Ammon's horn (tissue), 1 donor: Measurements from ENCODE around the gene SDK1.
"Not testable (repeated sequence)": the region's sequence is repeated elsewhere in the genome, so short reads cannot be mapped to it uniquely, and the experiment has no call there.

Experiments used
- DNase-seq: peaks from one replicate; pipeline ENCODE4 v3.0.0-alpha.2; 2016; ENCODE audit warnings: low spot score

The SDK1 gene

DNA sequence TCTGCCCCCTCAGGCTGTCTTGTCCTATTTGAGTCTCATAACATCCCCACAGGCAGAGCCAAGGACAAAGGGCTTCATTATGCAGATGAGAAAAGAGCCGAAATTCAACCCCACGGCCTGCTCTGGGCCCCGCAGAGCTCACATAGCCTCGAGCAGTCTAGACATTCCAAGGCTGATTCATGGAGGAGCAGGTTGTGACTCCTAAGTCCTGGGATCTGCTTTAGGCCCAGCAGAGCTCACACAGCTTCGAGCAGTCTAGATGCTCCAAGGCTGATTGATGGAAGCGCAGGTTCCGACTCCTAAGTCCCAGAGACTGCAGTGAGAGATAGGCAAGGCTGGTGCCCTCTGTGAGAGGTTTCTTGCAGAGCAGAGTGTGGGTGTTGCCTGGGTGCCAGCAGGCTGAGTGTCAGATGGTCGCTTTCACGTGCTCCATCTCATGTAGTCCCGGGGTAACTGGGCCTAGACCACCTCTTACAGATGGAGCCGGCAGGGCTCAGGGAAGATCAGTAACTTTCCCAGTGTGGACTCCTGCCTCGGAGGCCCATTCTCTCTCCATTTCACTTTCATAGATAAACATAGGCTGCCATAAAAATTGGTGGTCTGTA is 944.9 kb downstream of the SDK1 start:
- no peak for DNase-seq

DNA sequence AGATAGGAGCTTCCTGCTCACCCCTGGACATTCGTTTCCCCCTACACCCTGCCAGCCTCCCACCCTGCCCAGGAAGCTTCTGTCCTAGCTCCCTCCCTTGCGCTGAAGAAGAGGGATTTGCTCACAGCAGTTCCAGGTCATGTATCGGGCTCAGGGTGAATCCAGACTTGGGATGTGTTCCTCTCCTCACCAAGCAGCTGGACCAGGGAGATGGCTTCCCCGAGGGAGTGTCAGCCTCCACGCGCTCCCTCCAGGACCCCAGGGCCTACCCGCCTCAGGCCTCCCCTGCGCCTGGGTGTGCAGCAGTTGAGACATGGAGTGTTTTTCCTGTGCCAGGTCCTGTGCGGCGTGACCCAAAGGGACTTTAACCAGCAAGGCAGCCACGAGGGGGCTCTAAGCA is 945.5 kb downstream of the SDK1 start:
- no peak for DNase-seq

DNA sequence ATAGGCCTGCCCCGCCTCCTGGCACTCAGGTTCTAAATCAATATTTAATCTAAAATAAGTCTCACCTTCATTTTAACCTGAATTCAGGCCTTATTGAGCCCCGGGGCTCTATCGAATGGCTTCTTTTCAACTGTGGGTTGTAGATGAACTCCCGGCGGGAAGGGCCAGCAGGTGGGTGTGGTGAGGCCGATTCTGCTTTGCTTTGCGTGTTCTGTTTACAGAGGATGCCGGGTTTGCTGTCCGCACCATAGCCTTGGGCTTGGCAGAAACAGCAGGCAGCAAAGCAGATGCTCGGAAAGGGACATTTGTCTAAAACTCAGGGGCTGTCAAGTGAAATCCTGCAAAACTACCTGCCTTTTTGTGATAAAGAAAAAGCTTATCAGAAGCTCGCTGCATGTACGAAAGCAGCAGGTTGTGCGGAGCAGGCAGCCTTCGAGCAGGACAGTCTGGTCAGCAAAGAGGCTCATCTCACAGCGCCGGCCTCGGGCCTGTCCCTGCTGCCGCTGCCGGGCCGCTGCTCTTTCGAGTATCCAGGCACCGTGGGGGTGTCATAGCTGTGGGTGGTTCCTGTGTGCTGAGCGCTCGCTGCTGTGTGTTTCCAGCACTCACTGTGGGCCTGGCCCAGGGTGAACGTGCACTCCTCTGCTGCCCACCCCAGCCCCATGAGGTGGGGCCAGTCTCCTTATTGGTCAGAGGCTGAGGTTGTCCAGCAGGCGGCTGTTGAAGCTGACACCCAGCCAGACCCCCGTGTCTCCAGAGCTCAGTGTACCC is 946.2 kb downstream of the SDK1 start:
- peak; percentile 28 for DNase-seq

DNA sequence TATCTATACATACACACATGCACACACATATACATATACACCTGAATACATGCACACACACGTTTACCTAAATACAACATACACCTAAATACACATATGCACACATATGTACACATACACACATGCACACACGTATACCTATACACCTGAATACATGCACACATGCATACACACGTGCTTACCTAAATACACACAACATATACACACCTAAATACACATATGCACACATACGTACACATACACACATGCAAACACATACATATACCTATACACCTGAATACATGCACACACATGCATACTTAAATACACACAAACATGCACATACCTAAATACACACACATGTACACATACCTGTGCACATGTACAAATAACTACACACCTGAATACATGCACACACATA is 947.2 kb downstream of the SDK1 start:
- no peak for DNase-seq

DNA sequence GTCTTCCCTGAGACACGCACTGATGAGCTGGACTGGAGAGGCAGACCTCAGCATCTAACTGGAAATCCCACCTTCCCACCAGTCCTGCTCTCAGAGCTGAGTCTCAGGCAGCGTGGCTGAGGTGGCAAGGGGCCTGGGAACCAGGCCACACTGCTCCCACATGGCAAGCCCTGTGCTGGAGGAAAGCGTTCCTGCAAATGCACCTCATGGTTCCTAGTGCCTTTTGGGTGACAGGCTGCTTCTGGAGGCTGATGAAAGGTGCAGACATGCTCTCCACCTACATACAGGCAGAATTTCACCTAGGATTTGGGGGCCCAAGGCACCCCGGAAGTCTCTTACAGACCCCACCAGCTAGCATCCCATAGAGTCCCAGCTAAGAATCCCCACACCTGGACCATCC is 948.2 kb downstream of the SDK1 start:
- no peak for DNase-seq

DNA sequence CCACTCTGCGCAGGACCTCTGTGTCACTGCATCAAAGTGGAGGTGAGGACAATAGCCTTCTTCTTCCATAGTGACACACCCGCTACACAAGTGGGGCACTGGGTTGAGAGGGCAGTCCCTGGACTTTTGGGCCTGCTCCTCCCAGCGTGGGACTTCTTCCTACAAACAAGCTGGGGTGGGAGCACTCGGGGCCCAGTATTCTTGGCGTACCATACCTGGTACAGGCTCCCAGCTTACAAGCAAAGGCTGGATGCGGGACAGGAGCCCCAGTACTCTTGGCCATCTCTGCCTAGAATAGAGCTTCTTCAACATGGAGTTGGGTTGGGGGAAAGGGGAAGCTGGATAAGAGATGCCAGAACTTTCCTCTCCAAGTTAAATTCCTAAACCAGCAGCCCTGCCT is 954.3 kb downstream of the SDK1 start:
- no peak for DNase-seq

DNA sequence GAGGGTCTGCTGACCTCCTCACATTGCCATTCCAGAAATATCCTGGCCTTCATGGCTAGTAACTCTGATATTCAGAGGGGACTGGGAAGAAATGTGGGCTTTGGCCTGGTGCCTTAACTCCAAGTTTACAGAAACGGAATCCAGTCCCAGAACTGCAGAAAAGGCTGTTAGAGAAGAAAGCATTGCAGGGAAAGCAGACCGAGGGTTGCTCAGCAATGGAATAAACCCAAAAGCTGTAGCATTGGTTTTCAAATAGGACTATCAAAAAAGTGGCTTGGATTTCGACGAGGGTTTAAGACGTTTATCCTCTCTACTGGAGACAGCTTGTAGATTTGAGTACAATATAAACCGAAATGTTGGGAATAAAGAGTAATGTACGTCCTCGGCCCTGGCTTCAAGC is 955.2 kb downstream of the SDK1 start:
- peak; percentile 25 for DNase-seq

DNA sequence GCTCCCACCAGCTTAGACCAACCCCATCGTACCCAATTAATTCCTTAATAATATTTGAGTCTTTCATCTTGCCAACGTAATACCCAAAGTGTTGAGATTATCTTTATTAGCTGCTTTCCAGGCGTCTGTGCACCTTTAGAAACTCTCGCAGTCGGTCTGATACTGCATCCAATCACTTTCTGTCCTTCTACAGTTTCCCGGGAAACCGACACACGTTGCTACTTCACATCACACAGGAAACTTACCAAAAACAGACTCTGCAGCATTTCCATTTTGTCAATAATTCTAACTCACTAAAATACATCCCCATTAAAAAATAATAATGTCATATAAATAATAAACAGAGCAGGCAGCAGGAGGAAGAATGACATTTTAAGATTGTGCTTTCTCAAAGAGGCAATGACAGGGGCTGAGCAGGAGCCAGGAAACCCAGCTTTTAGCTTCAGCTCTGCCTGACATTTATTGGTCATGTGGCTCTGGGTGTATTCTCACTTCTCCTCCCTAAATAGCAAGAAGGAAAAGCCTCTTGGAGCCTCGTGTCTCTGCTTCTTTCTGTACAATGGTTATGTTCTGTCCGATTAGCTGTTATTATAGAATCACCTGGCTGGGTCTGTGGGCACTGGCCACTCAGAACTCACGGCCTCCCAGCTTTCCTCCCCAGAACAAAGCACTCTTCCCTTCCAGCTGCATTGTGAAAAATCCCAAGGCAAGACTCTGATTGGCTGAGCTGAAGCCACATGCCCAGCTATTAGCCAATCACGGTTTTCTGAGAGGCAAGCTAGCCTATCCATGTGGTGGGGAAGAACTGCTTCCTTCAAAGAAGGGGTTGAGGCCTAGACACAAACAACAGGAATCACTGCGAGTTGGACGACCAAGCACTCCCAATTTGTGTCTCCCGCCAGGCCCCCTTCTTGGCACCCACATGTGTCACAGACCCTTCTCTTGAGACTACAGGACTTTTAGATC is 956.4 kb downstream of the SDK1 start:
- peak; percentile 66 for DNase-seq

DNA sequence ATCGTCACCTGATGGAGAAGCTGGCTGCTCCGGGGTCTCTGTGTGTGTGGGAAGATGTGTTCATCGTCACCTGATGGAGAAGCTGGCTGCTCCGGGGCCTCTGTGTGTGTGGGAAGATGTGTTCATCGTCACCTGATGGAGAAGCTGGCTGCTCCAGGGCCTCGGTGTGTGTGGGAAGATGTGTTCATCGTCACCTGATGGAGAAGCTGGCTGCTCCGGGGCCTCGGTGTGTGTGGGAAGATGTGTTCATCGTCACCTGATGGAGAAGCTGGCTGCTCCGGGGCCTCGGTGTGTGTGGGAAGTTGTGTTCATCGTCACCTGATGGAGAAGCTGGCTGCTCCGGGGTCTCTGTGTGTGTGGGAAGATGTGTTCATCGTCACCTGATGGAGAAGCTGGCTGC is 959.1 kb downstream of the SDK1 start:
- not testable (repeated sequence) for DNase-seq

DNA sequence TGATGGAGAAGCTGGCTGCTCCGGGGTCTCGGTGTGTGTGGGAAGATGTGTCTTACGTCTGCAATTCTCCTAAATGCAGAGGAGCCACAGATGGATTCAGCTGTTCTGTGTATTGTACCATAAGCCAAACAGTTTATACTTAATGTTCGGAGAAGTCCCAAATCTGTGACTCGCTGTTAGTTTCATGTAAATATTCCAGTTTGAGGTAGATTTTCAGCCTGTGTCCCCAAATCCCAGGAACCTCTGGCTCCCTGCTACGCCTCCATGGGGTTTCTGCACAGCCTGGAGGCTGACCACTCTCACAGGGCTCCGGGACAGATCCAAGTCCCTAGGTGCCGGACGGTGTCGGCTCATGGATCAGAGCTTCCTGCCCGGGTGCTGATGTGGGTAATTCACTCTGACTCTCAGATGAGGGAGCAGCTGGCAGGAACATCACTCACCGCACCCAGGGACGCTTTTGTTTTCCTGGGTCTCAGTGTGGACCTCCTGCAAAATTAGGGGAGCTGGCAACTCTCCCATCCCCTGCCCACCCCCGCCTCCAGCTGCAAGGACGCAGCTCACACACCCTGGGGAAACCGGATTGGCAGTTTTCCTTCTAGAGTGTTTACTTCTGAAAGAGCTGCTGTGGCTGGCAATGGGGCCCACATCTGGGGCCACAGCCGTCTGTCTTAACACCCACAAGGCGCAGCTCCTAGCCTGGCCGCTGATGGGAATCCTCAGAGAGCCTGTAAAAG is 960.0 kb downstream of the SDK1 start:
- DNase-seq: no peak

DNA sequence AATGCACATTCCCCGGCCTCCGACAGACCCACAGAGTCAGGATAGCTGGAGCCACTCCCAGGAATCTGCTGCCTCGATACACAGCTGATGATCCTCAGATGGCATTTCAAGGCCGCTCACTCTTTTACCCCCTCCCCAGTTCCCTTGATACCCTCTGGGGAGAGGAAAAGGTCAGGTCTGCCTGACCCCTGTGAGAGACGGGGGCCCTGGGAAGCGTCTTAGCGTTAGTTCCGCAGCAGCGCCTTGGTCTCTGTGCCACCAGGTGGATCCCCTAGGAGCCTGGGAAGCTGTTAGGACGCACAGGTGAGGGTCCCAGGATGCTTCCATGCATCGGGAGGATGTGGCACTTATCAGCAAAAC is 960.5 kb downstream of the SDK1 start:
- no peak for DNase-seq

DNA sequence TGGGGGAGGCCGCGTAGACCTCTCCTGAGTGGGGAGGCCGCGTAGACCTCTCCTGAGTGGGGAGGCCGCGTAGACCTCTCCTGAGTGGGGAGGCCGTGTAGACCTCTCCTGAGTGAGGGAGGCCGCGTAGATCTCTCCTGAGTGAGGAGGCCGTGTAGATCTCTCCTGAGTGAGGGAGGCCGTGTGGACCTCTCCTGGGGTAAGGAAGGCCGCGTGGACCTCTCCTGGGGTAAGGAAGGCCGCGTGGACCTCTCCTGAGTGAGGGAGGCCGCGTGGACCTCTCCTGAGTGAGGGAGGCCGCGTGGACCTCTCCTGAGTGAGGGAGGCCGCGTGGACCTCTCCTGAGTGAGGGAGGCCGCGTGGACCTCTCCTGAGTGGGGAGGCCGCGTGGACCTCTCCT is 963.2 kb downstream of the SDK1 start:
- DNase-seq: not testable (repeated sequence)

DNA sequence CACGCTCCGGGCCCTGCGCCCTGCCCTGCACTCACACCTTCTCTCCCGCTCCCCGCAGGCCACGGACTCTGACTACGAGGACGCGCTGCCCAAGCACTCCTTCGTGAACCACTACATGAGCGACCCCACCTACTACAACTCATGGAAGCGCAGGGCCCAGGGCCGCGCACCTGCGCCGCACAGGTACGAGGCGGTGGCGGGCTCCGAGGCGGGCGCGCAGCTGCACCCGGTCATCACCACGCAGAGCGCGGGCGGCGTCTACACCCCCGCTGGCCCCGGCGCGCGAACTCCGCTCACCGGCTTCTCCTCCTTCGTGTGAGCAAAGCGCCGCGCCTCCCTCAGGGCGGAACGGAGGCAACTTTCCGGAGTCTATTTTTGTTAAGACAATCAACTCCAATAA is 964.0 kb downstream of the SDK1 start:
- DNase-seq: no peak

DNA sequence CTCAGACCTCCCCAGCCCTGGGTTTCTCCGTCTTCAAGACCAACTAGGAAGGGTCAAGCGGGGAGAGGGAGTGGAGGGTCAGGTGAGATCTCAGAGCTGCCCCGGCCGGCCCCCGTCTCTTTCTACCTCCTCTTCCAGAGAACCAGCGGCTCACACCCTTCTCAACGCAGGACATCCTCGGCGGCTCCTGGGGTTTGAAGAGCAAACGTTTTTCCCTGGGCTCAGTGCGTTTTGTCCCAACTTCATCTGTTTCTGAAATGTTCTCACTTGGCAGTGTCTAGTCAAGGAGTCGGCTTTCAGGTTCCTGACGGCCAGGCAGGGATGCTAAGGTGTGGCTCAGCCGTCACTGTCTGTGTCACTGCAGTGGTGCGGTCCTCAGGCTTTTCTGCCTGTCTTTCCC is 964.6 kb downstream of the SDK1 start:
- DNase-seq: no peak

DNA sequence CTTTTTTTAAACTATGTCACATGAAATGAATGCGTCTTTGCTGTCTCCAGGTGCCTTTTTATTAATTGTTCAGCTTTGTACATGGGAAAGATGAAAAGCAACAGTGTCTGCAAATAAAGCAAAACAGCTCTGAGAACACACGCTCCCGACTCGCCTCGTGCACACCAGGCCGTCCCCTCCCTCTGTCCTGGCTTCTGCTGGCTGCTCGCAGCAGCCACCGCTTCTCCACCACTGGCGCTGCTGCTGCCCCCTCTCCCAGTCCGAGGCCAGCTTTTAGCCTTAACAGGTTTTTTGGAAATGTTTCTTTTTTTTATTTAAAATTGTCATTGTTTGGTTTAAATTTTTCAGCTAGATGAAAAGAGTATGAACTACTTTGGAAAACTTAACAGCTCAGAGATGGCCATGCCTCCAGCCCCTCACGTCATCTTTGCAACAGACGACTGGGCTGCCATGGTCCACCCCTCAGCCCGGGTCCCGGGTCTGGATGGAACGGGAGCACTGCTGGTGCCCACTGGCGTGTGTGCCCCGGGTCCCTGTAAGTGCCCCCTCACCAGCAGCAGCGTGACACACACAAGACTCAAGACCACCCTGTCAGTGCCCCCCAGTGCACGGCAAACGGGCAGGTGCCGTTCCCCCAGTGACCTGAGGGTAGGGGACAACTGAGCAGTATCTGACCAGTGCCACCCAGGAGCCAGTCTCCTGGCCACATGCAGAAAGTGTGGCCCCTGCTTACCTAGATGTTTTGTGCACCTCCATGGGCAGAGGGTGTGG is 965.4 kb downstream of the SDK1 start:
- no peak for DNase-seq

DNA sequence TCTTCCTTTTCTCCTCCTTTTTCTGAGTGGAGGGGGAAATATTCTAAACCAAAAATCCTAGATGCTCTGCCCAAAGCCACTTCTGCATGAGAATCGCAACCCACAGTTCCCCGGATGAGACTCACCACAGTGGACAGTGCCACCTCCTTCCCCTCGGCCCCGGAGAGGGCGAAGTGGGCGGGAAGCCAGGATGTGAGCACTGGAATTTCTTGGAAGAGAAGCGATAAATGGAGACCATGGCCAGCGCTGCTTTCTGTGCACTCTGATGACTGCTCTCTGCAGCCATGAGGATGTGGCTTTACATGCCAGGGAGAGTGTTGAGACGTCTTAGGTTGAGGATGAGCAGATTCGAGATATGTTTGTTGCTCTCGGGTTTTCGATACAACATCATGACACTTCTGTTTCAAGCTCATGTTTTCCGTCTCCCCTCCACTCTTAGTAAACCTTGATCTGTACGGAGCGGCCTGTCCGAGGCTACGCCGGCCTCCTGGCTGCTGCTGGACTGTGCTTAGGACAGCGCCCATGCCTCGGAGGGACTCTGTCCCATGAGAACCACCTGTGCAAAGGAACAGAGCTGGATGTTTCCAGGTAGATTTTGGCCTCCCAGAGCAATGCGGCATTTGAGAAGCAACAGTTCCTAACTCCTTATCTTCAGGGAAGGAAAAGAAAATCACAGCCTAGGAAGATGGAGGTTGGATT is 966.4 kb downstream of the SDK1 start:
- DNase-seq: no peak

DNA sequence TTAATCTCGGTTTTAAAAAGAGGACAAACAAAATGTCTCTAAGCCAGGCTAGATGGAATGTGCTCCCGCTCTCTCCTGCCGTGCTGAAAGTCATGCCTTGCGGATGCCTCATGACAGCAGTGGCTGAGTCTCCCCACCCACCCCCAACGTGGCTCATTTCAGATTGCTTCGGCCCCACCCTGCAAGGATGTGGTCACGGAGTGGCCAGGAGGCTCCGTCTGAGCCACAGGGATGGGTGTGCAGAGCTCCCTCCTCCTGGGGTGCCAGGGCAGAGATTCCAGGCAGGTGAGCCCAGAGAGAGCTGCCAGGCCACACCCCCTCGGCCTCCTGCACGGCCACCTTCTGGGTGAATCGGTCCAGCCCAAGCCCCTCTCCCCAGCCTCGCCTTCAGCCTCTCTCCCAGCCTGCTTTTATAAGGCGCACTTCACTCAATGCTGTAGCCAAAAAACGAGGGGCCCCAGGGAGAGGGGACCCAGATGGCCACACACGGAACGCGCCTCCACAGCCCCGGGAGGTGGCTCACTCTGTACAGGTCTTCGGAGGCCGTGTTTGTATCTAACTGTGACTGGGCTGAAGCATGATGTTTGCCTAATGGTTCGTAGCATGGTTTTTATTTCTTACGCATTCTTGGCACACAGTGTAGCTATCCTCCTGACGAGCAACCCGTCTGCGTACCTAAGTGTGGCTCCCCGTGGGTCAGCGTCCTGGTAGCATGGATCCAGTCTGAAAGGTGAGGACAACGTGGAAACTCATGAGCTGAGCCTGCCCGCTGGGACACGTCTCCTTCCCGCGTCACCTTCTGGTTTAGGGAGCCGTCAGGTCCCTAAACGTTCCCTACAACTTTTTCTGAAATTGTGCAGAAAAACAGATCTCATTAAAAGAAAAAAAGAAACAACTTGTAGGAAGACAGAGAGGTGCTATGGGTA is 967.3 kb downstream of the SDK1 start:
- DNase-seq: no peak

DNA sequence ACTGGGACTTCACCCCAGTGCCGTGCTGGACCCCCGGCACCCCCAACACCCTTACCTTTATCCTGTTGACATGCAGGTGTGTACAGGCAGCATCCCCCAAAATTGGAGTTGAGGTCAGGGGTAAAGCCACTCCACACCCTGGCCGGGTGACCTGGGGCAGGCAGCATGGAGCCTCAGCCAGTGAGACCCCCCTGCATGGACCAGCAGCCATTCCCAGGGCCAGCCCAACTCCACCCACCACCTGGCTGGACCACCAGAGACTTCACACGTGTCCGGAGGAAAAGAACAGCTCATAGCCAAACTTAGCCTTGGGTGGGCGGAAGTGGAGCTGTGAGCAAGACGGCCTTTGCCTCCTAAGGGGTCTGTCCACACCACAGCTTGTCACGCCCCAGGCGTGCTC is 968.0 kb downstream of the SDK1 start:
- DNase-seq: no peak

DNA sequence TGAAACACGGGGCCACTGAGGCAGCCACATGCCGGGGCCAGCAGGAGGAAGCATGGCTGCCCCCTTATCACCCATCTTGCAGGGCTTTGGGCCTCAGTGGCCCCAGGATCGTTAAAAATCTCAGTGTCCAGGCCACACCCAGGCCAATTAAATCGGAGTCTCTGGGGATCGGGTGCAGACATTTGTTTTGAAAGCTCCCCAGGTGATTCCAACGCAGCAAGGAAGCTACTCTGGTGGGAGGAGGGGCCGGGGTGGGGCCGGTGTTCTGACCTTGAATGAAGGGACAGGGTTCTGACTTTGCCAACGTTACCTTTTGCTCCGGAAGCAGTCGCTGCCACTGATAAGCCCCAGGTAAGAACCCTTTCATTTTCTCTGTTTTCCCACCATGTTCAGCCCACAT is 968.7 kb downstream of the SDK1 start:
- DNase-seq: no peak

DNA sequence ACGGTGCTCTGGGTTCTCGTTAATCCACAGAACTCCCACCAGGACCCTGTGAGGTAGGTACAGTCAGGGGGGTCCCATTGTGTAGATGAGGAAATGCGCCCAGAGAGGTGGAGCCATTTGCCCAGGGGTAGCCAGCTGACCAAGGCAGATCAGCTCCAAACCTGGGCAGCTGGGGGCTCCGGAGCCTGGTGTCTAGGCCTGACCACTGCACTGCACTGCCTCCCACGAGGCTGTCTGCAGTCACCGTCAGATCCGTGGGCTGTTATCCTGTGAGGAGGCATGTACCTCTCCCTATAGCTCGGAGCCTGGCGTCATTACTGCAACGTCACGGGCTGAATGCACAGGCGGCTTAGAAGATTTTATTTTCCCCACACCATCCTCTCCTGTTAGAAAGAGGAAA is 969.2 kb downstream of the SDK1 start:
- DNase-seq: no peak
